MM.1S (cell line): ENCODE measurements around the gene CTU2.

Experiments used
- DNase-seq: peaks from one replicate; pipeline ENCODE4 v3.0.0-alpha.2; 2015
- H2AFZ ChIP-seq: fragments of 300-600 bp; sonication (generic); 2 replicates; pipeline ENCODE4 v1.6.0; 2016; ENCODE audit warnings: antibody characterized with exemption, low read length
- H3F3A ChIP-seq: fragments of 300-600 bp; sonication (generic); 2 replicates; pipeline ENCODE4 v1.6.1; 2016; ENCODE audit warnings: mild to moderate bottlenecking, antibody characterized with exemption, low read length, moderate library complexity, mixed read lengths; ENCODE audit not compliant: insufficient read depth
- H3K27ac ChIP-seq: fragments of 300-600 bp; sonication (generic); 2 replicates; pipeline ENCODE4 v1.5.1; 2016; ENCODE audit warnings: mild to moderate bottlenecking, low read length
- H3K27me3 ChIP-seq: fragments of 300-600 bp; sonication (generic); replicated peaks from 2 replicates; pipeline ENCODE4 v1.6.0; 2016; ENCODE audit warnings: low read length; ENCODE audit not compliant: insufficient read depth
- H3K36me3 ChIP-seq: fragments of 300-600 bp; sonication (generic); replicated peaks from 2 replicates; pipeline ENCODE4 v1.6.1; 2016; ENCODE audit warnings: mild to moderate bottlenecking, low read length, mixed read lengths; ENCODE audit not compliant: insufficient read depth
- H3K4me1 ChIP-seq: fragments of 300-600 bp; sonication (generic); 2 replicates; pipeline ENCODE4 v1.6.1; 2016; ENCODE audit warnings: low read length, mixed read lengths
- H3K4me2 ChIP-seq: fragments of 300-600 bp; sonication (generic); 2 replicates; pipeline ENCODE4 v1.6.0; 2016; ENCODE audit warnings: low read depth, low read length
- H3K4me3 ChIP-seq: fragments of 300-600 bp; sonication (generic); 2 replicates; pipeline ENCODE4 v1.5.1; 2016; ENCODE audit warnings: low read length, mixed read lengths
- H3K79me2 ChIP-seq: fragments of 300-600 bp; sonication (generic); 2 replicates; pipeline ENCODE4 v1.6.1; 2016; ENCODE audit warnings: mixed run types, low read length, mixed read lengths
- H3K9ac ChIP-seq: fragments of 300-600 bp; sonication (generic); 2 replicates; pipeline ENCODE4 v1.6.1; 2016; ENCODE audit warnings: low read length, mixed read lengths
- H3K9me2 ChIP-seq: fragments of 300-600 bp; sonication (generic); replicated peaks from 2 replicates; pipeline ENCODE4 v1.6.1; 2016; ENCODE audit warnings: mild to moderate bottlenecking, low read length, mixed read lengths; ENCODE audit not compliant: insufficient read depth
- H3K9me3 ChIP-seq: fragments of 300-600 bp; sonication (generic); replicated peaks from 2 replicates; pipeline ENCODE4 v1.6.1; 2016; ENCODE audit warnings: mild to moderate bottlenecking, low read length, mixed read lengths; ENCODE audit not compliant: insufficient read depth
- H4K20me1 ChIP-seq: fragments of 300-600 bp; sonication (generic); 2 replicates; pipeline ENCODE4 v1.6.1; 2016; ENCODE audit warnings: mild to moderate bottlenecking, low read length, moderate library complexity, mixed read lengths; ENCODE audit not compliant: insufficient read depth
- CTCF ChIP-seq: fragments of 300-600 bp; sonication (generic); IDR thresholded peaks from 2 replicates; pipeline ENCODE4 v1.5.1; 2016; ENCODE audit warnings: antibody characterized with exemption, low read length, mixed read lengths
- EZH2 ChIP-seq: fragments of 300-600 bp; sonication (generic); optimal IDR thresholded peaks from 2 replicates; pipeline ENCODE3; 2017; ENCODE audit warnings: low read depth, mild to moderate bottlenecking, antibody characterized with exemption, low read length, mixed read lengths
- EZH2phosphoT487 ChIP-seq: fragments of 300-600 bp; sonication (generic); IDR thresholded peaks from 2 replicates; pipeline ENCODE4 v1.6.1; 2018; ENCODE audit warnings: antibody characterized with exemption, low read length

The CTU2 gene

DNA sequence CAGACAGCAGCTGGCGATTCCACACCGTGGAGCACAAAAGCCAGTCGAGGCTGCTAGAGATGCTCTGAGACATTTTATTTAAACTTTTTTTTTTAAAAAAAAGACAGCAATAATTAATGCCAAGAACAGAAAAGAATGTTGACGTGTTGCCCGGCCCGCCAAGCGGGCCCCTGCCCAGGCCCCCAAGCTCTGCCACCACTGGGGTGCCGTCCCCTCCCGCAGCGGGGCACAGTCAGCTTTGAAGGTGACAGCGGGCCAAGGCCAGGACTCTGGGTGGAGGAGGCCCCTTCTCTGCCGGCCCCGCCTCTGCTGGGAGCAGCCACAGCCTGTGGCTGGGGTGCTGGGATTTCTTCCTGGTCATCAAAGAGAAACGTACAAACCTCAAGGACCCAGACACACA lies 9.9 kb upstream of the CTU2 start:
- Histone ChIP-seq H2AFZ (no peak overlapping the region), H3K4me1 (peaks cover 11% of the 10 kb centered on the region), H3K4me2 (no peak overlapping the region), H3F3A (no peaks in the 10 kb centered on the region; the same call in 1 of the 2 replicates), H3K79me2 (peaks cover 2% of the 10 kb centered on the region; the same call in 1 of the 2 replicates), H3K4me3 (no peak overlapping the region), H3K9ac (no peak overlapping the region), H4K20me1 (no peaks in the 10 kb centered on the region), H3K27ac (no peak overlapping the region), H3K27me3 (no peaks in the 10 kb centered on the region), H3K36me3 (no peaks in the 10 kb centered on the region), H3K9me3 (no peaks in the 10 kb centered on the region), H3K9me2 (no peaks in the 10 kb centered on the region)
- no peak for DNase-seq
- TF ChIP-seq EZH2phosphoT487 (no peak), EZH2 (no peak), CTCF (no peak)

GRCh38 chr16:88697116-88697830 lies 9.0 kb upstream of the CTU2 start:
- Histone ChIP-seq H3F3A (no peaks in the 10 kb centered on the region; the same call in 1 of the 2 replicates), H3K9ac (no peak overlapping the region), H3K4me1 (peaks cover 13% of the 10 kb centered on the region), H3K36me3 (no peaks in the 10 kb centered on the region), H3K27ac (no peak overlapping the region), H3K4me3 (no peak overlapping the region), H2AFZ (no peak overlapping the region), H4K20me1 (no peaks in the 10 kb centered on the region), H3K79me2 (peaks cover 10% of the 10 kb centered on the region; the same call in 1 of the 2 replicates), H3K9me2 (no peaks in the 10 kb centered on the region), H3K9me3 (no peaks in the 10 kb centered on the region), H3K27me3 (no peaks in the 10 kb centered on the region), H3K4me2 (no peak overlapping the region)
- no peak for TF ChIP-seq CTCF
- no peak for TF ChIP-seq EZH2
- no peak for TF ChIP-seq EZH2phosphoT487
- DNase-seq, result no peak

DNA sequence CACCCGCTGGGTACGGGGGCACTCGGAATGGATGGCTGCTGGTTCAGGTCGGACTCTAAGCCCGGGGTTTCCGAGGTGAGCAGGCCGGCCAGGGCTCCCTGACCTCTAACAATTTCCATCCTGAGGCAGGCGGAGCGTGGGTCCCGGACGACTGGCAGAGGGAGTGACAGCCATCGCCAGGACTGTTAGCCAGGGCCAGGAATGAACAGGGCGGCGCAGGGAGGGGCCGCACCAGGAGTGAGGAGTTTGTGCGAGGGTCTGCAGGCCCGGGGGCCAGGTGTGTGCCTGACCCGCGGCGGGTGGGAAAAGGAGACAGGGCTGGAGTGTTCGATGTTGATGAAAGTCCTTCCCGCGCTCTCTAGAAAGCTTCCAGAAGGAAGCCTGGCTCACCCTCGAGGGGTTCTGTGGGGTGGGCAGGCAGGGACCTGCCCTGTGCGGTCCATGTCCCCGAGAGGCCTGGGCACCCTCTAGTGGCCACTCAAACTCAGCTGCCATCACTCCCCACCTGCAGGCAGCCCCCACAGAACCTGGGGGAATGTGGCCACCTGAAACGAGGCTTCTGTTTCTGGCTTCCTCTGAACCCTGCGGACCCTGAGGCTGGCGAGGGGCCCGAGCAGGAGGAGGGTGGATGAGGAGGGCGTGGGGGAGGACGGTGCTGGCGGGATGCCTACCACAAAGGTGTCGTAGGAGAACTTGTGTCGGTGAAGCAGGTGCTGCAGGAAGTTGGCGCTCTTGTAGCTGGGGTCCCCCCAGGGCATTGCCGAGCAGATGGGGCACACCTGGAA lies 8.3 kb upstream of the CTU2 start:
- Histone ChIP-seq H3K9ac (no peak overlapping the region), H3K4me1 (peaks cover 13% of the 10 kb centered on the region), H3K9me3 (no peaks in the 10 kb centered on the region), H3F3A (no peaks in the 10 kb centered on the region; the same call in 1 of the 2 replicates), H3K27me3 (no peaks in the 10 kb centered on the region), H3K36me3 (no peaks in the 10 kb centered on the region), H2AFZ (no peak overlapping the region), H3K9me2 (no peaks in the 10 kb centered on the region), H3K79me2 (peaks cover 11% of the 10 kb centered on the region; the same call in 1 of the 2 replicates), H3K4me3 (no peak overlapping the region), H3K4me2 (no peak overlapping the region), H4K20me1 (no peaks in the 10 kb centered on the region), H3K27ac (no peak overlapping the region)
- TF ChIP-seq EZH2phosphoT487 (no peak), EZH2 (no peak), CTCF (no peak; the same call in 1 of the 2 replicates)
- DNase-seq, result no peak
